Immature natural killer cell (primary cell): ENCODE results near the gene CDCA5. TPM values are rescaled to one million over a fixed set of nuclear protein-coding genes. Genes with fewer than 3 reads are reported as not detected.
A peak's percentile ranks its signal among the peaks of the same experiment; 100 is the strongest.

ENCODE experiments used
- DNase-seq, 3 donors: peaks; one replicate each; pipeline ENCODE4 v3.0.0; 2022; ENCODE audit warnings: mixed read lengths in 1 of 3
- H3K27ac Mint-ChIP-seq, 6 donors: one replicate each; pipeline ENCODE4 v1.8.0; 2020; ENCODE audit warnings: mixed read lengths in 6 of 6, mild to moderate bottlenecking in 5 of 6, inconsistent platforms in 4 of 6, moderate library complexity in 3 of 6
- H3K27me3 Mint-ChIP-seq, 3 donors: one replicate each; pipeline ENCODE4 v1.8.0; 2020 to 2021; ENCODE audit warnings: low read depth in 3 of 3, mild to moderate bottlenecking in 3 of 3, mixed read lengths in 3 of 3, moderate library complexity in 3 of 3, inconsistent platforms in 1 of 3
- H3K36me3 Mint-ChIP-seq, 3 donors: one replicate each; pipeline ENCODE4 v1.8.0; 2020; ENCODE audit warnings: mixed read lengths in 3 of 3, inconsistent platforms in 2 of 3, mild to moderate bottlenecking in 2 of 3
- H3K4me1 Mint-ChIP-seq, 2 donors: one replicate each; pipeline ENCODE4 v1.8.0; 2020; ENCODE audit warnings: inconsistent platforms in 2 of 2, mild to moderate bottlenecking in 2 of 2, mixed read lengths in 2 of 2, moderate library complexity in 1 of 2
- H3K4me3 Mint-ChIP-seq, 5 donors: one replicate each; pipeline ENCODE4 v1.8.0; 2020; ENCODE audit warnings: mild to moderate bottlenecking in 5 of 5, mixed read lengths in 5 of 5, inconsistent platforms in 3 of 5, moderate library complexity in 3 of 5
- H3K9me3 Mint-ChIP-seq, 6 donors: one replicate each; pipeline ENCODE4 v1.8.0; 2020; ENCODE audit warnings: mild to moderate bottlenecking in 6 of 6, mixed read lengths in 6 of 6, inconsistent platforms in 4 of 6, moderate library complexity in 3 of 6
- polyA plus RNA-seq, 3 donors: library from polyadenylated mRNA; unstranded; fragments of 300-500 nt; fragmentation: Illumina TruSeq; gene quantifications; one replicate each; pipeline ENCODE4 v1.2.3, GENCODE V29; 2021

CDCA5 gene
- polyA plus RNA-seq, 3 donors from 2014 or later = 1.8 to 2.9 (median 2.4) TPM

DNA sequence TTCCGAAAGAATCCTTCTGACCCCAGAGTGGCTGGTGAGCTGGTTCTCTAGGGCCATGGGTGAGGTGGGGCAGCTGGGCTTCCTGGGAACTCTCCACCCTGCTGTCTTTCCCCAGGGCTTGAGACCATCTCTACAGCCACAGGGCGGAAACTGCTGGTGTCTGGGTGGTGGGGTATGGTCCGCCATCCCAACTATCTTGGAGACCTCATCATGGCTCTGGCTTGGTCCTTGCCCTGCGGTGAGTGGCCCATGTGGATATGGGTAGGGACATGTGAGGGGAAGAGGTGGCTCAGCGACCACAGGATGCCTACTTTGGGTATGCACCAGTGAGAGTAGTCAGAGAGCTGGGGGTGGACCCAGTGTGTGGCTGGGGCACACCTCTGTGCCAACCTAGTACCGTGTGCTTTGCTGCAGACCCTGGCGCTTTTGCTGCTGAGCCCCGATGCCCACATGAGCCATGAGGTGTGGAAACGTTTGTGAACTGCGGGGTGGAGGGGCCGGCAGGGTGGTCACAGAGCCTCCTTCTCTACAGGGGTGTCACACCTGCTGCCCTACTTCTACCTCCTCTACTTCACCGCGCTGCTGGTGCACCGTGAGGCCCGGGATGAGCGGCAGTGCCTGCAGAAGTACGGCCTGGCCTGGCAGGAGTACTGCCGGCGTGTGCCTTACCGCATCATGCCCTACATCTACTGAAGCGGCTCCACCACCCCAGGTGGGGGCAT, 31.7 kb upstream of the CDCA5 start:
- Mint-ChIP-seq H3K27ac (peak overlapping the region in 3 of 6 donors; percentile 27 to 86 (median 40)), H3K4me3 (peak overlapping the region; percentile 13 to 90 (median 23)), H3K9me3 (no peaks in the 10 kb centered on the region), H3K4me1 (peaks cover 50 to 53% of the 10 kb centered on the region in 2 donors), H3K36me3 (peaks cover 3 to 13% (median 8%) of the 10 kb centered on the region in 3 donors), H3K27me3 (peaks cover 10 to 24% (median 15%) of the 10 kb centered on the region in 3 donors)
- DNase-seq = no peak

- no peaks in the 10 kb centered on the region for H3K9me3 Mint-ChIP-seq
- H3K27ac Mint-ChIP-seq = peak overlapping the region in 3 of 6 donors; percentile 9 to 42 (median 17)
- peak overlapping the region in 2 of 5 donors; percentile 25 to 88 for H3K4me3 Mint-ChIP-seq
- H3K36me3 Mint-ChIP-seq = peaks cover 3 to 13% (median 3%) of the 10 kb centered on the region in 3 donors
- peaks cover 51 to 55% of the 10 kb centered on the region in 2 donors for H3K4me1 Mint-ChIP-seq
- no peak for DNase-seq
- H3K27me3 Mint-ChIP-seq = peaks cover 10 to 27% (median 20%) of the 10 kb centered on the region in 3 donors
Measured at GRCh38 chr11:65114538-65115171, 30.8 kb upstream of the CDCA5 start.

GRCh38 chr11:65113839-65114238, 30.0 kb upstream of the CDCA5 start:
- peaks cover 10 to 26% (median 20%) of the 10 kb centered on the region in 3 donors for H3K27me3 Mint-ChIP-seq
- H3K4me3 Mint-ChIP-seq = peak overlapping the region; percentile 86 to 88 (median 86)
- peak overlapping the region in 5 of 6 donors; percentile 42 to 83 (median 73) for H3K27ac Mint-ChIP-seq
- DNase-seq = no peak
- peaks cover 3 to 12% (median 3%) of the 10 kb centered on the region in 3 donors for H3K36me3 Mint-ChIP-seq
- peaks cover 48 to 55% of the 10 kb centered on the region in 2 donors for H3K4me1 Mint-ChIP-seq
- no peaks in the 10 kb centered on the region for H3K9me3 Mint-ChIP-seq

- H3K36me3 Mint-ChIP-seq = peaks cover 3 to 7% (median 3%) of the 10 kb centered on the region in 3 donors
- H3K4me3 Mint-ChIP-seq = peak overlapping the region; percentile 86 to 88 (median 86)
- no peaks in the 10 kb centered on the region for H3K9me3 Mint-ChIP-seq
- no peak for DNase-seq
- peak overlapping the region; percentile 39 to 83 (median 68) for H3K27ac Mint-ChIP-seq
- H3K4me1 Mint-ChIP-seq = peaks cover 44 to 54% of the 10 kb centered on the region in 2 donors
- H3K27me3 Mint-ChIP-seq = peaks cover 10 to 22% (median 20%) of the 10 kb centered on the region in 3 donors
Measured at GRCh38 chr11:65113361-65113756, 29.5 kb upstream of the CDCA5 start.

GRCh38 chr11:65112546-65113360, 28.9 kb upstream of the CDCA5 start:
- H3K27me3 Mint-ChIP-seq = peaks cover 10 to 21% (median 16%) of the 10 kb centered on the region in 3 donors
- no peaks in the 10 kb centered on the region for H3K9me3 Mint-ChIP-seq
- DNase-seq = peak; percentile 69 to 77 (median 73)
- peak overlapping the region; percentile 86 to 88 (median 86) for H3K4me3 Mint-ChIP-seq
- H3K36me3 Mint-ChIP-seq = peaks cover under 1 to 4% (median under 1%) of the 10 kb centered on the region in 3 donors
- peaks cover 39 to 52% of the 10 kb centered on the region in 2 donors for H3K4me1 Mint-ChIP-seq
- peak overlapping the region; percentile 39 to 83 (median 67) for H3K27ac Mint-ChIP-seq

DNA sequence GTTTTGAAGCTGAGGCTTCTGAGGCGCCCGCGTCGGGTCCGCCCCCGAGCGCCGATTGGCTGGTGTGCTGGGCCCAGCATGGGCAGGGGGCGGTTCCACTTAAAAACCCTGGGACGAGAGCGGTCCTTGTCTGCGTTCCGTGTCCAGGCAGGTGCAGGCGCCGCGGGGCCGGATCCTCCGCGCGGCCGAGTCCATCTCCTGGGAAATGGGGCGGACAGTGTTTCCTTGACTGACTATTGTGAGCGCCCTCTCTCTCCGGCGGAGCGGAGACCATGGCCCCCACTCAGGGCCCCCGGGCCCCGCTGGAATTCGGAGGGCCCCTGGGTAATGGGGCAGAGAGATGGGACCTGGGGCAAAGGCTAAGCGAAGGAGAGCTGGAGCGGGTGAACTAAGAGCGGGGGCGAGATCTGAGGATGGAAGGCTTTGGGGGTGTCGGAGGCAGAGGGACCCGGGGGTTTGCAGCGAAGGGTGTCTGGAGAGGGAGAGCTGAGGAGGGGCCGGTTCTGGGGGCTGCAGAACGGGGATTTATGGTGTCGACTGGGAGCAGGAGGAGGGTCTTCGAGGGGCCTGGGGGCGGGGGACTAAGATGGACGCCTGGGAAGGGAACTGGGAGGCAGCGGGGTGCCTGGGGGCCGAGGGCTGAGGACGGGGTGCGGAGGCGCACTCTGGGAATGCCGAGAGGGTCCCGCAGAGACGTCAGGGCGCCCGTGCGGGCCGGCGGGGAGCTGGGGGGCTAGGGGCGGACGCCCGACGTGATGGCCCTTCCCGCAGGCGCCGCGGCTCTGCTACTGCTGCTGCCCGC, 28.1 kb upstream of the CDCA5 start, which contains the start of gene TM7SF2:
Gene TM7SF2 (plus strand): TSS at position 129 of the 802 bp plus-strand sequence. CDS start 144 bp downstream, at position 273.
- peaks cover 0 to 3% (median 0%) of the 10 kb centered on the region in 3 donors for H3K36me3 Mint-ChIP-seq
- H3K4me1 Mint-ChIP-seq = peaks cover 34 to 47% of the 10 kb centered on the region in 2 donors
- H3K4me3 Mint-ChIP-seq = peak within 1 kb of the TSS; percentile 86 to 88 (median 86)
- DNase-seq = peak; percentile 90 to 93 (median 91)
- peaks cover 7 to 15% (median 11%) of the 10 kb centered on the region in 3 donors for H3K27me3 Mint-ChIP-seq
- peak within 1 kb of the TSS; percentile 59 to 89 (median 82) for H3K27ac Mint-ChIP-seq
- H3K9me3 Mint-ChIP-seq = no peaks in the 10 kb centered on the region

DNA sequence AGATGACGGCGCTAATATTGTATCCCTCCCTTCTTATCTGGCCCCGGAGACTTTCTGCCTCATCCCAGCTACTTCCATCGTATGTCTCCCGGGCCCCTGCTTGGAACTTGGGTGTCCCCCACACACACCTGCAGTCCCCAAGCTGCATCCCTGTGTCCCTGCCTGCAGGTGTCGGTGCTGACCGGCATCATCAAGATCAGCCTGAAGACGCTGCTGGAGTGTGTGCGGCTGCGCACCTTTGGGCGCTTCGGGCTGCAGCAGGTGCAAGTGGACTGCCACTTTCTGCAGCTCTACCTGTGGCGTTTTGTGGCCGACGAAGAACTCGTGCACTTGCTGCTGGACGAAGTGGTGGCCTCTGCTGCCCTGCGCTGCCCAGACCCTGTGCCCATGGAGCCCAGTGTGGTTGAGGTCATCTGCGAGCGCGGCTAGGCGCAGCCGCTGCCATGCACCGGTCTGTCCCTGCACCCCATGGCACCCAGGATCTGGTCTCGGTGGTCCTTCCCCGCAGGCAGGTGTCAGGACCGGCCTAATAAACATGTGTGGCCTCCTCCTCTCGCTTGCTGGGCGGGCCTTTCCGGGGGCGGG, 27.4 kb upstream of the CDCA5 start:
- peaks cover 40 to 46% of the 10 kb centered on the region in 2 donors for H3K4me1 Mint-ChIP-seq
- peaks cover 7 to 11% (median 7%) of the 10 kb centered on the region in 3 donors for H3K27me3 Mint-ChIP-seq
- H3K9me3 Mint-ChIP-seq = no peaks in the 10 kb centered on the region
- H3K27ac Mint-ChIP-seq = peak overlapping the region; percentile 59 to 89 (median 82)
- no peak for DNase-seq
- peaks cover 0 to 7% (median 4%) of the 10 kb centered on the region in 3 donors for H3K36me3 Mint-ChIP-seq
- H3K4me3 Mint-ChIP-seq = peak overlapping the region; percentile 86 to 88 (median 86)

DNA sequence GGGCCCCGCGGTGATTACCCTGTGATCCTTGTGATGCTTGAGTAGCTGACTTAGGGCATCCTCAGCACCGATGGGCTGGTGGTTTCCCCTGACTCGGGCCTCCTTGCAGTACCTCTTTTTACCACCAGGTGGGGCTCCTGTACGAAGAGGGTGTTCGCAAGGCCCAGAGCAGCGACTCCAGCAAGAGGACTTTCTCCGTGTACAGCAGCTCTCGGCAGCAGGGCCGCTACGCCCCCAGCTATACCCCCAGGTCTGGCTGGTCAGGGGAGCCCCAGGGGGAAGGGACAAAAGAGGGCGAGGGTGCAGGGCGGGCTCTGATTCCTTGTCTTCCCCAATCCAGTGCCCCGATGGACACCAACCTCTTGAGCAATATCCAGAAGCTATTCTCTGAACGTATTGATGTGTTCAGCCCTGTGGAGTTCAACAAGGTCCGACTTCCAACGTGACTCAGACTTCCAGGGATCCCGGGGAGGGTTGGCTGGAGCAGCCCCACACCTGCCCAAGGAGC, 26.6 kb upstream of the CDCA5 start:
- Mint-ChIP-seq H3K36me3 (peaks cover 0 to 10% (median 4%) of the 10 kb centered on the region in 3 donors), H3K27ac (peak overlapping the region; percentile 59 to 85 (median 78)), H3K4me3 (peak overlapping the region in 4 of 5 donors; percentile 49 to 65 (median 58)), H3K9me3 (no peaks in the 10 kb centered on the region), H3K4me1 (peaks cover 38 to 49% of the 10 kb centered on the region in 2 donors), H3K27me3 (peaks cover 7 to 11% (median 8%) of the 10 kb centered on the region in 3 donors)
- peak; percentile 84 to 87 (median 86) for DNase-seq

DNA sequence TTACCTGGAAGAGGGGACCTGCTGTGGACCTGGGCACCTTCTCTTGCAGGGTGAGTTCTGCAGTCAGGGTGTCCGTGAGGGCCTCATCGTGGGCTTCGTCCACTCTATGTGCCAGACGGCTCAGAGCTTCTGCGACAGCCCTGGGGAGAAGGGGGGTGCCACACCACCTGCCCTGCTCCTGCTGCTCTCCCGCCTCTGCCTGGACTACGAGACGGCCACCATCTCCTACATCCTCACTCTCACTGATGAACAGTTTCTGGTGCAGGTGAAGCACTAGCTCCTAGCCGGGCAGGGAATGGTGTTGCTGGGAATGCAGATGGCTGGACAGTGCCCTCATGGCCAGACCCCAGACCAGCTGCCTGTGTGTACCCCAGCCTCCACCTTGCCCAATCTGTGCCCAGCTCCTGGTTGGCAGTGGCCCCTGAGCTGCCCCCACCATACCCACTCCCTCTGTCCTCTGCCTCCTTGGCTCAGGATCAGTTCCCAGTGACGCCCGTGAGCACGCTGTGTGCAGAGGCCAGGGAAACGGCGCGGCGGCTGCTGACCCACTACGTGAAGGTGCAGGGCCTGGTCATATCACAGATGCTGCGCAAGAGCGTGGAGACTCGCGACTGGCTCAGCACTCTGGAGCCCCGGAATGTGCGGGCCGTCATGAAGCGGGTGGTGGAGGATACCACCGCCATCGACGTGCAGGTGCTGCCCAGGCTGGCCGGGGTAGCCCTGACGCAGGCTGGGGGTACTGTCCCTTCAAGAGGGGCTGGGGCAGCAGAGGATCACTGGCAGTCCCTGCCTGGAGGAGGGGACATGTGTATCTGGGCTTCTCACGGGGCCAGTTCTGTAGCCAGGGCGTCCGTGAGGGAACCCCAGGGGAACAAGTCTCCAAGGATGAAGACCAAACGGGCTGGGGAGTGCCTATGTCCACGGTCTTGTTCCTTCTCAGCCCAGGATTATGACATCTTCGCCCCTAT, 25.7 kb upstream of the CDCA5 start:
- H3K27me3 Mint-ChIP-seq = peaks cover 7 to 11% (median 8%) of the 10 kb centered on the region in 3 donors
- no peak overlapping the region for H3K4me3 Mint-ChIP-seq
- peak overlapping the region; percentile 59 to 84 (median 72) for H3K27ac Mint-ChIP-seq
- H3K4me1 Mint-ChIP-seq = peaks cover 38 to 54% of the 10 kb centered on the region in 2 donors
- no peak for DNase-seq
- H3K36me3 Mint-ChIP-seq = peaks cover 2 to 12% (median 4%) of the 10 kb centered on the region in 3 donors
- no peaks in the 10 kb centered on the region for H3K9me3 Mint-ChIP-seq

GRCh38 chr11:65108469-65109123, 24.8 kb upstream of the CDCA5 start:
- no peak for DNase-seq
- H3K9me3 Mint-ChIP-seq = no peaks in the 10 kb centered on the region
- no peak overlapping the region for H3K4me3 Mint-ChIP-seq
- no peak overlapping the region for H3K27ac Mint-ChIP-seq
- H3K4me1 Mint-ChIP-seq = peaks cover 33 to 53% of the 10 kb centered on the region in 2 donors
- H3K36me3 Mint-ChIP-seq = peaks cover 3 to 16% (median 4%) of the 10 kb centered on the region in 3 donors
- peaks cover 7 to 11% (median 8%) of the 10 kb centered on the region in 3 donors for H3K27me3 Mint-ChIP-seq
